ENCODE results near the gene PHF10.

PHF10 gene

DNA sequence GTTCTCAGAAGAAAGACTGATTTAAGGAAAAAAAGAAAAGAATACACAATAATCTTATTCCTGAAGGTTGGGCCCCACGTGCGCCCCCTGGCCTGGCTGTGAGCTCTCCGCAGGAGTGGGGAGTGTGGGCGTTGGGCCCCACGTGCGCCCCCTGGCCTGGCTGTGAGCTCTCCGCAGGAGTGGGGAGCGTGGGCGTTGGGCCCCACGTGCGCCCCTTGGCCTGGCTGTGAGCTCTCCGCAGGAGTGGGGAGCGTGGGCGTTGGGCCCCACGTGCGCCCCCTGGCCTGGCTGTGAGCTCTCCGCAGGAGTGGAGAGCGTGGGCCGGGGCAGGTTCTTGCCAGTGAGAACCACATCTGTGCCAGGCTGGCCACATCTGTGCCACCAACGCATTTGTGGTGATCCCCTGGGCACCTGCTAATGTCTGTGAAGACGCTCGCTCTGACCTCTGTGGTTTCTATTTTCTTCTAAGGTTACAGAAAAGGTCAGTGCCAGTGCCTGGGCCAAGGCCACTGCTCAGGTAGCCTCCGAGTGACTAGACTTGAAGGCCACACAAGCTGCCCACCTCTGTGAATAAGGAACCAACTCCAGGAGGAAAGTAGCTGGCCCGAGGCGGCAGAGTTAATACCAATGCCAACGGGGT is 63.4 kb downstream of the PHF10 start:
- no peak for DNase-seq (ENCODE audit: low read depth)
- no peak overlapping the region for H3K4me3 ChIP-seq (ENCODE audit: low read depth, low read length)
- TF ChIP-seq, protein P1, sequence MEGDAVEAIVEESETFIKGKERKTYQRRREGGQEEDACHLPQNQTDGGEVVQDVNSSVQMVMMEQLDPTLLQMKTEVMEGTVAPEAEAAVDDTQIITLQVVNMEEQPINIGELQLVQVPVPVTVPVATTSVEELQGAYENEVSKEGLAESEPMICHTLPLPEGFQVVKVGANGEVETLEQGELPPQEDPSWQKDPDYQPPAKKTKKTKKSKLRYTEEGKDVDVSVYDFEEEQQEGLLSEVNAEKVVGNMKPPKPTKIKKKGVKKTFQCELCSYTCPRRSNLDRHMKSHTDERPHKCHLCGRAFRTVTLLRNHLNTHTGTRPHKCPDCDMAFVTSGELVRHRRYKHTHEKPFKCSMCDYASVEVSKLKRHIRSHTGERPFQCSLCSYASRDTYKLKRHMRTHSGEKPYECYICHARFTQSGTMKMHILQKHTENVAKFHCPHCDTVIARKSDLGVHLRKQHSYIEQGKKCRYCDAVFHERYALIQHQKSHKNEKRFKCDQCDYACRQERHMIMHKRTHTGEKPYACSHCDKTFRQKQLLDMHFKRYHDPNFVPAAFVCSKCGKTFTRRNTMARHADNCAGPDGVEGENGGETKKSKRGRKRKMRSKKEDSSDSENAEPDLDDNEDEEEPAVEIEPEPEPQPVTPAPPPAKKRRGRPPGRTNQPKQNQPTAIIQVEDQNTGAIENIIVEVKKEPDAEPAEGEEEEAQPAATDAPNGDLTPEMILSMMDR (conservative IDR thresholded peaks at IDR 0.05; ENCODE audit: low read depth, low read length) = no peak

DNA sequence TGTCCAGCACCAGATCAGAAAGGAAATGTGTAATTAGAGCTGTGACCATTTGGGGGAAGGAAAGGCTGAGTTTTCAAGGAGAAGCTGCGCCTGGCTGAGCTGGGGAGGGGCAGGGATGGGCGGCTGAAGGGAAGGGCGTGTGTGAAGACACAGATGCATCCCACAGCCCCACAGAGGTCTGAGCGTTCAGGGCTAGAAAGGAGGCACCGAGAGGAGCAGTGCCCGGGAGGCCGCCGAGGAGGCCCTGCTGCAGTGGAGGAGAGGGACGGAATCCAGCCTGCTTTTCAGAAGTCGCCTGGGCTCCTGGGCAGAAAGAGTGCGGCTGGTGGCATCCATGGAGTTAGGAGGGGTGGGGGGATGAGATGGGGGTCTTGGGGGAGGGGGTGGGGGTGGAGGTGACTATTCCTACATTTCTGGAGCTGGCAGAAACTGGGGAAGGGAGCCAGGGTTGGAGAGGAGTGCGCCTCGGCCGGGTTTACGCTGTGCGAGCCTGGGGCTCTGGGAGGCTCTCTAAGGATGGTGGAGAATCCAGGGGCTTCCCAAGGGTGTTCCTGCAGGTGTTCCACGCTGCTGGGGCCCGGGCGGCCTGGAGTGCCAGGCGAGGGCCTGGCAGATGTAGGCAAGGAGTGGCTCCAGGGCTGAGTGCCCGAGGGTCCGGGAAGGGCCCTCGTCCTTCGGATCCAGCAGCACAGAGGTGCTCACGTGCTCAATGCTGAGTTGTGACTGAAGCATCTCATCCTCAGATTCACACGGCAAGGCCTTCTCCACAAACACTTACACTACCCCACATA is 64.3 kb downstream of the PHF10 start:
- TF ChIP-seq, protein P1 (conservative IDR thresholded peaks at IDR 0.05; ENCODE audit: low read depth, low read length) = no peak
- no peak overlapping the region for H3K4me3 ChIP-seq (ENCODE audit: low read depth, low read length)
- no peak for DNase-seq (ENCODE audit: low read depth)

DNA sequence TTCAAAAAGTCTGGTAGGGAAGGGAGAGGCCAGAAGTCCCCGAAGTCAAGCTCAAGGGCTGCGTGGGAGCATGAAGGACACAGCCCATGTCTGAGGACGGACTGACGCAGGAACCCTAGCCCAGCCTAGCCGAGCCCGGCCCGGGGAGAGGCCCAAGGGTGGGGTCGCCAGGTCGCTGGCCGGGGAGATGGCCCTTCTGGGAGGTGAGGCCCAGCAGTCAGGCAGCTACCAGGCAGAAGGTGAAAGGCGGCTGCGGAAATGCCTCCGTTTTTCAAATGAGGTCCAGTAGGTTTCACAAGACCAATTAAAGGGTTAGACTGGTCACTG is 67.1 kb downstream of the PHF10 start:
- H3K4me3 ChIP-seq (ENCODE audit: low read depth, low read length) = no peak overlapping the region
- TF ChIP-seq, protein P1 (conservative IDR thresholded peaks at IDR 0.05; ENCODE audit: low read depth, low read length) = no peak
- DNase-seq (ENCODE audit: low read depth) = no peak

DNA sequence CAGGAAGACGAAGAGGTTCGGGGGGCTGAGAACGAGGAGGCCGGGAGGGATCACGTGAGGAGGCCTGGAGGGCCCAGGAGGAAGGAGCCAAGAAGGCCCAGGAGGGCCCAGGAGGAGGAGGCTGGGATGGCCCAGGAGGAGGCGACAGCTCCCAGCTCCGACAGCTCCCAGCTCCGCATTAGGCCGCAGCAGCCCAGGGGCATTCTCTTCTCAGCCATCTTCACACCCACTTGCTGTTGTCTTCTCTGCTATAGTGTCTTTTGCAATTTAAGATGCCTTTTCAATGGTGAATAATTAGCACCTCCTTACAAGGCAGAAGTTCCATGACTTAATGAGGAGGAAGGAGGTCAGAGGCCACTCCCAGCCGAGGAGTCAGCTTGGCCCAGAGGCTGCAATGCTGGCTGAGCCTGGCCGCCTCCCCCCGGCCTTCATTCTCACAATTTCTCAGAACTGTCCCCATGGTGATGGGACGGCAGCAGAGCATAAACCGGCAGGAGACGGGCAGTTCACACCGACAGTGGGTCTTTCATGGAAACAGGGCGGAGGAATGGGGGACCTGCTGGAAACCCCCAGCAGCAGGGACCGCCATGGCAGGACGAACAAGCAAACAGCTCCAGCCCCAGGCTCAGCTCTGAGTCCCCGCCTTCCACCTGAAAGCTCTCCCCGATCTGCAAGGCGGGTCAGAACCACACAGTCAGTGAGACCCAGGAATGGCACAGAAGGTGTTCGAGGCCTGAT is 67.6 kb downstream of the PHF10 start:
- no peak for DNase-seq (ENCODE audit: low read depth)
- TF ChIP-seq, protein P1 (conservative IDR thresholded peaks at IDR 0.05; ENCODE audit: low read depth, low read length) = no peak

DNA sequence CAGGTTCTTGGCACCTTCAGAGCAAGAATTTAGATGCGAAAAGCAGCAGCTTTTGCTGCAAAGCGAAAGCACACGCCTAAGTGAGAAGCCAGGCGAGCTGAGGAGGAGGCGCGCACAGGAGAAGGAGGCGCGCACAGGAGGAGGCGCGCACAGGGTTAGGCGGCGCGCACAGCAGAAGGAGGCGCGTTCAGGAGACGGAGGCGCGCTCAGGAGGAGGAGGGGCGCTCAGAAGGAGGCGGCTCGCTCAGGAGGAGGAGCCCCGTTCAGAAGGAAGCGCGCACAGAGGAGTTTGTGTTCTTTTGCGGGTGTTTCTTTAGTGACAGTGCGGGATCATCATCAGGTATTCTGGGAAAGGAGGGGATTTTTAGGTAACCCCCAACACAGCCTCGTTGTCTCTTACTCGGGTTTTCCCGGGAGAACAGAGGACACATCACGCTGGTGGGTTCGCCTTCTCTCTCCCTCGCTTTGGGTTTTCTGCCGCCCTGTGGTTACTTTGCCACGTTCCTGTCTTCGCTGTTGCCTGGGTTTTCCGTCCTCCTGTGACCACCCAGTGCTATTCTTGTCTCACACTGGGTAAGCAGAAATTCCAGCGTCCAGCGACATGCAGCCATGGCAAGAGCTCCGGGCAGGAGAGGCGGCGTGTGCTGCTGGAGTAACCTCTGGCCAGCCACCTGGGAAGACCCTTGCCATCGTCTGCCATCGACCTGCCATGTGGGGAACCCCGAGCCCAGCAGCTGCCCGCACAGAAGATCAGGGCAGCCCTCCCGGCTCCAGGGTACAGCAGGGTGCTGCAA is 69.5 kb downstream of the PHF10 start:
- DNase-seq (ENCODE audit: low read depth) = peak; percentile 88
- TF ChIP-seq, protein P1 (conservative IDR thresholded peaks at IDR 0.05; ENCODE audit: low read depth, low read length) = peak; percentile 60
- peak overlapping the region; percentile 62 for H3K4me3 ChIP-seq (ENCODE audit: low read depth, low read length)

More for the DNA sequence above, 67.6 kb downstream of the PHF10 start:
- H3K4me3 ChIP-seq (ENCODE audit: low read depth, low read length) = no peak overlapping the region
